Effector CD8-positive, alpha-beta T cell (primary cell): ENCODE results near the gene RNF187.
A peak's percentile ranks its signal among the peaks of the same experiment; 100 is the strongest.
"Not testable (repeated sequence)": the region's sequence is repeated elsewhere in the genome, so short reads cannot be mapped to it uniquely, and the experiment has no call there.

ENCODE experiments used
- DNase-seq: peaks from one replicate; lab custom pipeline; 2025; lab: John Stamatoyannopoulos, UW

Gene RNF187

DNA sequence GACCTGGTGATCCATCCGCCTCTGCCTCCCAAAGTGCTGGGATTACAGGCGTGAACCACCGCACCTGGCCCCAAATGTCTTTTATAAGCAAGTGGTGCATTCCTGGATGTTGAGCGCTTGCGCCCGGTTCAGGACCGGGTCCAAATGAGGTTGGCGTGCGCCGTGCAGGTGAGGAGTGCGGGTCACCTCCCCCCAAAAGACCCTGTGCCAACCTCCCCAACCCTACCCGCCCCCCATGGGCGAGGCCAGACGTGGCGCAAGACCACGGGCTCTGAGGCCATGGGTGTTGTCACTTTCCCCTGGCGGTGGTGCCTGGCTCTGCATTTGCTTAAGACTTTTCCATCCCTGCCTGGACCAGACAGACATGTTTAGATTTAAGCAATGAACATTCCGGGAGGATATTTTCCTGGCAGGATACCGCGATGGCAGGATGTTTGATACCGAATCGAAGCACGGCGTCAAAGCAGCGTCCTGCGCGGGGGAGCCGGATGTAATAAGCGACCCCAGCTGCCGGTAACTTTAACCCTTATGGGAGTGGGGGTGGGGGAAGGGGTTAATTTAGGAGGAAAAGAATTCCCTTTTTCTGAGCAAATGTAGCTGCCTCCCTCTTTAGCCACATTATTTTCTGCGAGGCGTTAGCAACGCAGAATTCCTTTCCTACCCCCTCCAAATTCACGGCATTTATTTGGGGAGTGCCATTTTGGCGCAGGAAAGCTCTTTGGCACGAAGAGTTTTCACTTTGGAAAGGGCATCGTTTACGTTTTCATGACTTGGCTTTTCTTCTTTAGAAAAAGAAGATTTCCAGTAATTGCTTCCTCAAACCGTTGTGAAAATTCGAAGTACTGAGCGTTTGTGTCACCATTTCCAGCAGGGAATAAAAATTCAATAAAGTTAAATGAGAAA is 27.8 kb upstream of the RNF187 start:
- DNase-seq: no peak

DNA sequence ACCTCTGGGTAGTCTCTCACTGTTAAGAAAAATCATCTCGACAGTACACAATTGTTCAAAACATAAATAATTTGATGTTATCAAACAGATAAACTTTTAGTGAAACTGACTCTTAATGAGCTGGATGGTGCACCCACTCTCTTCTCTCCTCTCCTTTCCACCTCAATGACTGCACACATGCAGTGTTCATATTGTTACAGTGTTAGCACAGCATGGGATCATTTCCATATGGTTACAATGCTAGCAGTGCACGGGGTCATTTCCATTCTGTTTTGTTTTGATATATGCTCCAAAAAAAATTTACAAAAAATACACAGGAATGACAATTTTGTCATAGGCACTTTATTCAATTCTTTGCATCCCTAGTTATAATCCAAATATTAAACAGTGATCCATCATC is 26.4 kb upstream of the RNF187 start:
- DNase-seq: no peak

DNA sequence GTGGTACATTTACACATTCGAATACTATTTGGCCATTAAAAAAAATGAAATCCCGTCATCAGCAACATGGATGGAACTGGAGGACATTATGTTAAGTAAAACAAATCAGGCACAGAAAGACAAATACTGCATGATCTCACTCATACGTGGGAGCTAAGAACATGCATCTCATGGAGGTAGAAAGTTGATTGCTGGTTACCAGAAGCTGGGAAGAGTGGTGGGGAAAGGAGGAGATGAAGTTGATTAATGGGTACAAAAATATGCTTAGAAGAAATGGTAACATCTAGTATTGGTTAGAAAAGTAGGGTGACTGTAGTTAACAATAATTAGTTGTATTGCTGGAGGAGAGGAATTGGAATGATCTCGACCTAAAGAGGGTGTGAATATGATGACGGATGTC is 24.6 kb upstream of the RNF187 start:
- no peak for DNase-seq

DNA sequence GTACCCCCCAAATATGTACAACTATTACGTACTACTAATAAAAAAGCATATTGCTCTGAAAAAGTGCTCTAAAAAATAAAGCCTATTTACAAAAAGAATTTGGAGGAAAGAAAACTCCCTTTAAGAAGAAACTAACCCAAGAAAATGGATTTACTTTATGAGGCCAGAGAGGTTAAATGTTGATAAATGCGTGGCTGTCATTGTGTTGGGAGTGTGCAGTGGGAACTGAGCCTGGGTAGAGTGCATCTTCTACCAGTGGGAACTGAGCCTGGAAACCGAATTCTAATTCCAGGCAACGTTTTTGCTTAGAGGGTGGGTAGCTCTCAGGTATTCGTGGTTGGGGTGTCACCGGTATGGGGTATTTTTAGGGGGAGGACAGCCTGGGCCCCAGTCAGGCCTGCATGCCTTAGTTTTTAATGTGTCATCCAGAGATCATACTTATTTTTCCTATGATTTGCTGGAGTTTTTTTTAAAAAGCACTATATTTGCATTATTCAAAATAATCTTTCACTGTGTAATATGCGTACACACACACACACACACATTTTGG is 24.1 kb upstream of the RNF187 start:
- DNase-seq: no peak

DNA sequence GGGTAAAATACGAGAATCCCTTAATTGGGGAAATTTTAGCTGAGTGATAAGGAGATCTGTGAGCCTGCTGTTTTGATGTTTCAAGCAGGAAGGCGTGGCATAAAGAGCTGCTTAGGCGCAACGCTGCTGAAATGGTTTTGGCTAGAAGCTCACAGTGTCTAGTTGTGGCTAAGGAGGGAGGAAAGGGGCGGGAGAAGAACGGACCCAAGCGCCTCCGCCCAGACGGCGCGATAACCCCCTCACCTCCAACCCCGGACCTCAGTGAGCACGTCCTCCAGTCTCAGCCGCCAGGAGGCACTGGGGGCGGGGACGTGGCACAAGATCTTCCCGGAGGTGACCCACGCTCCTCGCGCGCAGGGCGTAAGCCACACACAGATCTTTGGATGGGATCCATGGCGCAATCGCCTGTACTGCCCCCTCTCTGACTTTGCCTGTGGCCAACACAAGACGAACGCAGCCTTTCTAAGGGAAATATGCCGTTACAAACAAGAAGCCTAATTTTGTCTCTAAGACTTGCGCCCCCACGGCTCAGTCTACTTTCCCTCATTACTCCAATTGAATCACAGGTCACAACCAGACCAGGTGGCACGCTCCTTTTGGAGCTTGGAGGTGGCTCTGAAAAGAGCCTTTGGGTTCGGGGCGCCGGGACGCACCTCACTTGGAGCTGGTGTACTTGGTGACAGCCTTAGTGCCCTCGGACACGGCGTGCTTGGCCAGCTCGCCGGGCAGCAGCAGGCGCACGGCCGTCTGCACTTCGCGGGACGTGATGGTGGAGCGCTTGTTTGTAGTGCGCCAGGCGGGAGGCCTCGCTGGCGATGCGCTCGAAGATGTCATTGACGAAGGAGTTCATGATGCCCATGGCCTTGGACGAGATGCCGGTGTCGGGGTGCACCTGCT is 23.4 kb upstream of the RNF187 start:
- no peak for DNase-seq

DNA sequence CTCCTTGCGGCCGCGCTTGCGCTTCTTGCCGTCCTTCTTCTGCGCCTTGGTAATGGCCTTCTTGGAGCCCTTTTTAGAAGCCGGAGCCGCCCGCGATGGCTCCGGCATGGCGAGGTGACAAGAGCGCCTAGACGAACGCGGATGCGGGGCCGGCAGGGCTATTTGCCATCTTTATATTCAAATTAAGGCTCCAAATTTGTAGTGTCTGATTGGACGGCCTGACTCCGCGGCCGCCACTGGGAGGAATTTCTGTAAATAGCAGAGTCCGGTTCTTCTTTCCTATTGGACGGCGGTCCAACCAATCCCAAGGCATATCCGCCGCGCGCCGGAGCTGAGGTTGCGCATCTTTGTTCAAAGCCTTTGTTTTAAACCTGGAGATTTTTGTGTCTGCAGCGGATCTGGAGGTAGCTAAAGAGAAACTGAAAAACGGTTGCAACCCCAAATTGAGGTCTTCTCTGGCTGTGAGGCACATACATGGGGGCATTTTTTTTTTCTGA is 22.6 kb upstream of the RNF187 start:
- peak; percentile 78 for DNase-seq

DNA sequence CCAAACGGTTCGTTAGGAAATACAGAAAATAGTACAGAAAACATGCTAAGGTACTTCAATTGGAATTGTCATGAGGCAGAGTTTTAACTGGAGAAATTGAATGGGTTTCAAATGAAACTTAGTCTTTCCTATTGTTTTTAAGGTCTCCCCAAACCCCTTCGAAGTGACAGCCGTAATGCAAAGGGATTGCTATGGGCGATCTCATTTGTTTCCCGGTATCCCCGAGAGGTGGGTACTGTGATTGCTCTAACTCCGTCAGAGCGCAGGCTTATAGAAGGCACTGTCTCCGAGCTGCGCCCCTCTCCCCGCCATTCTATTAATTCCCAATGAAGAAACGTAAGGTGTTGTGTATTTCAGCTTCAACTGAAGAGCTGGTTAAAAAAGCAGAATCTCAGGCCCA is 22.0 kb upstream of the RNF187 start:
- no peak for DNase-seq

DNA sequence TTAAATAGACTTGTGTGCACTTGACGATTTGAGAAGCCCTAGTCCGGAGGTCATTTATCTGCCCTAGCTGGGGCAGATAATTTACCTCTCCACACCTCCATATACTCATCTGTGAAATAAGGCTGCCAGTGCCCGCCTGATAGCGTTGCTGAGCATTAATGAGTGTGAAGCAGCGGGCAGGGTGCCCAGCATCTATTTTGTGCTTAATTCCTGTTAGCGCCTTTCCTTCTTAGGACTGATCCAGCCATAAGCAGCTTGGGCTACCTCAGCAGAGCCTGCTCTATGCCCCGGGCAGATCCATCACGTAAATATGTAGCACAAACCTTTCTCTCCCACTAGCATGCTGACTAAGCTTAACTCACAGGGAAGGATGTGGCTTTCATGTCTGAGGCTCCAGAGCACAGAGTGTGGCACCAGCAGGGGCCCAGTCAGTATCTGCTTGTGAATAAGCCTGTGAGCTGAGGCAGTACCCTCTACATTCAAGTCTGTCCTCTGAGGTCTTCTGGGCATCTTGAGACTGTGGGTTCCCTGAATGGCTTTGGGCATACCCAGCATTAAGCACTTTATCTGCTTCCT is 21.5 kb upstream of the RNF187 start:
- DNase-seq: no peak

DNA sequence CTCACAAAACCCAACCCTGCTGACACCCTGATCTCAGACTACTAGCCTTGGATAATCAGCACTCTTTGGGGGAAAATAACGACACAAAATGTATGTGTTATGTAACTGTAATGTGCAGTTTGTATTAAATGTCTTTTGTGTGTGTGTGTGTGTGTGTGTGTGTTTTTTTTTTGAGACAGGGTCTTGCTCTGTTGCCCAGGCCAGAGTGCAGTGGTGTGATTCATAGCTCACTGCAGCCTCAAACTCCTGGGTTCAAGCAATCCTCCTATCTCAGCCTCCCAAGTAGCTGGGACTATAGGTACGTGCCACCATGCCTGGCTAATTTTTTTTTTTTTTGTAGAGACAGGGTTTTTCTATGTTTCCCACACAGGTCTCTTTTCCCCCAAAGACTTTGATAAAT is 19.0 kb upstream of the RNF187 start:
- not testable (repeated sequence) for DNase-seq

DNA sequence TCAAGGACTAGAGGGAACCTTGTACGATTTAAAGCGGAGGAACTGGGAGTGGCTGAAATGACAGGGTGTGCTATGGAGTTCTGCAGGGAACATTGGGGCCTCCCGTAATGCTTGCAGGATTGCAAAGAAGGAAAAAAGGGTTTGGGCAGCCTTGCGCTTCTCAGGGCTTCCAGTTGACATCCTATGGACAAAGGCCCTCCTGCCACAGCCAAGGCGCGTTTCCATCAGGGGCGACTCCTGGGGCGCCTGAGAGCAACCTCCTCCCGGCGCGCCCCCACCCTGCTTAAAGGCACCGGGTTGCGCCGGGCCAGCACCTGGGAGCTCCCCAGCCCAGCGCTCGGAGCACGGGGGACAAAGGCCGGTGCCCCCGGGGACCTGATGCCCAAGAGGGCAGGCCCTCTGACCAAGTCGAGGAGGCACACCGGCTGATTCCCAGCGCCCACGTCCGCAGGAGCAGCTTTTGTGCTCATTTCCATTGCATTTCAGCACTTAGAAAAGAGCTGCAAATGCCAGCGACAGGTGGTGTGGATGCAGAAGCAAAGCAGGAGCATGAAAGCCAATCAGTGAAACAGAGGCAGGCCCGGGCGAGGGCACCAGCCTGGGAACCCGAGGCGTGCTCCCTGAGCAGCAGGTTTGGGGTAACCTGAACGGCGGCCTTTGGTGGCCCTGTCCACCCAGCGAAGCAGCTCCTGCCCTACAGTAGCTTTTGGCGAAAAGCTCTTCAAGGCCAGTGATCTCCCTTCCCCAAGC is 17.6 kb upstream of the RNF187 start:
- no peak for DNase-seq

DNA sequence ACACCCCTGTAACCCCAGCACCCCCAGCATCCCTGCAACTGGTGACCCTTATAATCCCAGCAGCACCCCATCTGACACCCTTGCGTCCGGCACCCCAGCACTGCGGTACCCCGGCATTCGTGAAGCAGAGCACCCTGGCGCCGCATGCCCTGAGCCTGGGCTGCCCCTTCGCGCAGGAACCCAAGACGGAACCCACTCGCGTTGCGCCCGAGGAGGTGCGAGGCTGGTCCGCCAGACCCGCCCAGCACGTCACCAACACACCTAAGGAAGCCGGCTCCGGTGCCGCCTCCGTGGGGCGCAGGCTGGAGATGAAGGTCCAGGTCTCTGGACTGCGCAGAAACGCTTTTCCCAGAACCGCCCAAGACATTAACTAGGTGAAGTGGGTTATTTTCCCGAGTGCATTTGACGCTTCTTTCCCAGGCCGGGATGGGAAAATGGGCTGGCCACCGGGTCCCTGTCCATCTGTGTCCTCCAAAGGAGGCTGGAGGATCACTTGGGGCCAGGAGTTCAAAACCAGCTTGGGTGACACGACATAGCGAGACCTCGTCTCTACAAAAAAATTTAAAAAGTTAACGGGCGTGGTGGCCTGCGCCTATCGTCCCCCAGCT is 15.9 kb upstream of the RNF187 start:
- DNase-seq: no peak

DNA sequence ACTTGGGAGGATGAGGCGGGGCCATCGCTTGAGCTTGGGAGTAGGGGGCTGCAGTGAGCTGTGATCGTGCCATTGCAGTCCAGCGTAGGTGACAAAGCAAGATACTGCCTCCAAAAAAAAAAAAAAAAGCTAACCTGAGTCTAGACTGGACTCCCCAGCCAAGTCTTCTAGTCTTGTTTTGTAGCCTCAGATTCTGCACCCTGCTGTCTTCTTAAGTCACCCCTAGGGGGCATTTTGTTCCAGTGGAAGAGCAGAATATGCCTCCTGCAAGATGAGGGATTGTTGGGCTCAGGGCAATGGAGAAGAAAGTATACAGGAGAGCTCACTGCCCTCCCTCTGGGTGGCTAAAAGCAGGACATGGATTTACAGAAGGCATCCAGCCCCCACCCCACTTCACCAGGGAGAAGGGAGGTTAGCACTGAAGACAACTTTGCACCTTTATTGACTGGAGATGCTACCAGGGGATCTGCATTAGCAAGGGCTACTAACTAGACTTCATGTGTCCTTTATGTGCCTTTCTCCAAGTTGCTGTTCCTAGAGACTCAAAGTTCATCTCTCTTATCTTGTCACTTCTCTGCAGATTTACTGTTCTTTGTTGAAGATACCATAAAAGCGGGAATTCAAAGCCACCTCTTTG is 15.3 kb upstream of the RNF187 start:
- no peak for DNase-seq

DNA sequence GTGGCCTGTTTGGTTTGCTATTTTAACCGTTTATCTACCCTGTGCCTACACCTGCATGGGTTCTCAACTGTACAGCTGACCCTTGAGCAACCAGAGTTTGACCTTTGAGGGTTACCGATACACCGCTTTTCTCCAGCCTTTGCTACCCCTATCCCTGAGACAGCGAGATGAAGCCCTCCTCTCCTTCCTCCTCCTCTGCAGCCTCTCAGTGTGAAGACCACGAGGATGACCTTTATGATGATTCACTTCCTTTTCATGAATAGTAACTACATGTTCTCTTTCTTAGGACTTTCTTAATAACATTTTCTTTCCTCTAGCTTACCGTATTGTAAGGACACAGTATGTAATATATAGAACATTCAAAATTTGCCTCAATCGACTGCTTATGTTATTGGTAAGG is 14.5 kb upstream of the RNF187 start:
- no peak for DNase-seq

DNA sequence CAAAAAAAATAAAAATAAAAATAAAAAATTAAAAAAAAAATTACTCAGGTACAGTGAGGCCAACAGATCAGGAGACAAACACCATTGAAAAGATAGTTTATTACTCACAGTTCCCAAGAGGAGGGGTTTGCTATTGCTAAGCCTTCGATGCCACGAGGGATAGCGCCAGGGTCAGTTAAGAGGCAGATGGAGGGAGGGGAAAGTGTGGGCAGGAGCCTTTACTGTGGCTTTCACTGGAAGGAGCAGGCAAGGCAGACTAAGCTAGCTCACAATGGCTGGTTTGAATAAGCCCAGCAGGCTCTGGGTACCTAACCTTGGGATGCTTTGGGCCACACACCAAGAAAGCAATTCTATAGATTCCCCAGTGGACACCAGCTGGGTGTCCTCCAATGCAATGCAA is 12.7 kb upstream of the RNF187 start:
- DNase-seq: no peak

DNA sequence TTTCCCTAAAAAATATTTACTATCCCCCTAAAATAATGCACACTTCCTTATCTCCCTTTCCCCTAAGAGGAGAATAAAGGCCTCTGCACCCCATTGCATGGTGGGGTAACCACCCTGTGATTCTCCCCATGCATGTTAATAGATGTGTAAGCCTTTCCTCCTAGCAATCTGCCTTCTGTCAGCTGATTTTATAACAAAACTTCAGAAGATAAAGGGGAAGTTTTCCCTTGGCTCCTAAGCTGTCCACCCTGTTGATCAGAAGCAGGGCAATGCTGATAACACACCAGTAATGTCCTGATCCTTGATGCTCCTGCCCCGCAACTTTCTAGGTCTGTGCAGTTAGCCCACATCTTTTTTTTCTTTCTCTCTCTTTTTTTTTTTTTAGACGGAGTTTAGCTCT is 11.4 kb upstream of the RNF187 start:
- DNase-seq: no peak

DNA sequence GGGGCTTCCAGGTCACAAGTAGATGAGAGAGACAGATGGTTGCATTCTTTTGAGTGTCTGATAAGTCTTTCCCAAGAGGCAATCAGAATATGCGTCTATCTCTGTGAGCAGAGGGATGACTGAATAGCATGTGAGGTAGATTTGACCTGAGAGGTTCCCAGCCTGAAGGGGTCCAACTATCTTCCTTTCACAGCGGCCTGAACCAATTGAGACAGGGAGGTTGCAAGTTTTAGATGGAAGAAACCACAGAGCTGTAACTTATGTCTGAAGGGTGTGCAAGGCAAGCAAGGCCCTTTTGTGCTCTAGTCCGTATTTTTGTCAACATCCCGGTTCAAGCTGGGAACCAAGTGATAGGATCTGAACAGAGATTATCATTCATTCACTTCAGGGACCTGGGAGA is 9.9 kb upstream of the RNF187 start:
- no peak for DNase-seq

DNA sequence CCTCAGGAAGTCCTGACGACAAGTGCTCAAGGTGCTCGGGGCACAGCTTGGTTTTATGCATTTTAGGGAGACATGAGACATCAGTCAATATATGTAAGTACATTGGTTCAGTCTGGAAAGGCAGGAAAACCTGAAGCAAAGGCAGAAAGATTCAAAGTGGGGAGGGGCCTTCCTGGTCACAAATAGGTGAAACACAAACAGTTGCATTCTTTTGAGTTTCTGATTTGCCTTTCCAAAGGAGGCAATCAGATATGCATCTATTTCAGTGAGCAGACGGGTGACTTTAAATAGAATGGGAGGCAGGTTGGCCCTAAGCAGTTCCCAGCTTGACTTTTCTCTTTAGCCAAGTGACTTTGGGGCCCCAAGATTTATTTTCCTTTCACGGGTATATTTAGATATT is 8.9 kb upstream of the RNF187 start:
- DNase-seq: no peak

DNA sequence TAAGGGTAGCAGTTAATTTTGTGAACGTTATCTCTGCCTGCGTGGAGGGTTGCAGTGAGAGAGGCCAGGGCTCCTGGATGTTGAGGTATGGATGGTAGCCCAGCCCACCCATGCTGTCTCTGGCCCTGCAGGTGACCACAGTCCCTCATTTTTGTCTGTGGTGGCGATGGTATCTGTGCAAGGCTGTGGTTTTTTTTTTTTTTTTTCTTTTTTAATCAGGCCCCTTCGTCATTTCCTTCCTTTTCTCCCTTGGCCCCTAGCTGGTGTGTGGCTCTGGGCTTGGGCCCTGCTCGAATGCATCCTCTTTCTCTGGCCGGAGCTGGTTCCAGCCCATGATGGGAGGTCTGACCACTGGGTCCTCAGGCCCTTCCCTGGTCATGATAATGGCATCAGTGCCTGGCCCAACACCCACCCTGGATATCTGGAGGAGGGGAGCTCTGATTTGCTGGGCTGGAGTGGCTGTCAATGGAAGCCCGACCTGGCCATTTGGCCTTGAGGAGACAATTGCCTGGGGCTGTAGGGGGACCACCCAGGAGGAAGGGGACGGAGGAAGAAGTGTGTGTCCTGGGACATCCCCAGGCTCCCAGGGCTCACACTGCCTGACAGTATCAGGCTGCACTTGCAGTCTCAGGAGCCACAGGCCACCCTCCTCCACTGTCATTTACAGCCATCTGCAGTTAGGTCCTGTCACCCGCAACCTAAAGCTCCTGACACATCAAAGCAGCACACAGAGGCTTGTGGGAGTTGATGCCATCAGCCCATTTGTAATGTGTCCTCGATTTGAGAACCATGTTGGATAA is 8.1 kb upstream of the RNF187 start:
- DNase-seq: no peak

DNA sequence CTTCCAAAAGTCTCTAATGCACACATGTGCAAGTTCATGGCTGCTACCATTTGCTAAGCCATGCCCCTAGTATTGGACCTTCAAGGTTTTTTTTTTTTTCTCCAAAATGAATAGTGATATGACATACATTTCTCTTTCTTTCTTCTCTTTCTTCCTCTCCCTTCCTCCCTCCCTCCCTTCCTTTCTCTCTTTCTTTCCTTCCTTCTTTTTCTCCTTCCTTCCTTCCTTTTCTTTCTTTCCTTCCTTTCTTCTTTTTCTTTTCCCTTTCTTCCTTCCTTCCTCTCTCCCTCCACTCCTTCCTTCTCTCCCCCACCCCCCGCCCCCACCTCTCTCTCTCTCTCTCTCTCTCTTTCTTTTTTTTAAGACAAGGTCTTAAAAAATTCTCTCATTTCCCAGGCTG is 3.4 kb upstream of the RNF187 start:
- no peak for DNase-seq
